Neural progenitor cell (in vitro differentiated cells): Measurements from ENCODE around the gene NKAIN1.

ENCODE experiments used
- EZH2 ChIP-seq: fragments of 200-600 bp; sonication (generic); IDR thresholded peaks from 2 replicates; pipeline ENCODE4 v1.6.1; 2017; ENCODE audit warnings: antibody characterized with exemption, mild to moderate bottlenecking, moderate library complexity
- EZH2phosphoT487 ChIP-seq: fragments of 200-600 bp; sonication (generic); IDR thresholded peaks from 2 replicates; pipeline ENCODE4 v1.6.1; 2017; ENCODE audit warnings: antibody characterized with exemption
- TF ChIP-seq, protein P1 (sequence below): fragments of 200-600 bp; sonication (generic); IDR thresholded peaks from 2 replicates; pipeline ENCODE4 v1.5.1; 2017; ENCODE audit warnings: antibody characterized with exemption, mild to moderate bottlenecking

DNA sequence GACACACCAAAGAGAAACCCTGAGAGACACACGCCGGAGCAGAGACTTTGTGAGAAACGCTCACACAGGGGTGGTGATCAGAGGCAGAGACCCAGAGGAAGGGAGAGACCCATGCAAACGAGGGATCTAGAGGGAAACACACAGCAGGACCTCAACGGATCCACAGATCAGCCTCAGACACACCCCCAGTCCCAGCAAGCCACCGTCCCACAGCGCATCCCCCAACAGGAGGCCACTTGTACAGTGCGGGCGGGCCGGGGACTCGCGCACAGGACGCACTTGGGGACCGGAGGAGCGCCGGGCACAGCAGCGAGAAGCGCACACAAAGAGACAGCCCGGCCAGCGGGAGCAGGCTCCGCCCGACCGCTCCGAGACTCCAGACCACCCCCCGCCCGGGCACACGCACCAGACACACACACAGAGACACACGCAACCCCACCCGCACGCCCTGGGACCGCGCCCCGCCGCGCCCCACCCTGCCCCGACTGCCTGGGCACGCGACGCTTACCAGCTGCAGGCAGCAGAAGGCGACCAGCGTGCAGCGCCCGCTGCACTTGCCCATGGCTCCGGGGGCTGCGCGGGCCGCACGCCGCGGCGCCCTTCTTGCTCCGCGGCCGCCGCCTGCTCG is 587 bp downstream of the NKAIN1 start:
- TF ChIP-seq EZH2: peak; percentile 42
- TF ChIP-seq EZH2phosphoT487: no peak
- TF ChIP-seq, protein P1, sequence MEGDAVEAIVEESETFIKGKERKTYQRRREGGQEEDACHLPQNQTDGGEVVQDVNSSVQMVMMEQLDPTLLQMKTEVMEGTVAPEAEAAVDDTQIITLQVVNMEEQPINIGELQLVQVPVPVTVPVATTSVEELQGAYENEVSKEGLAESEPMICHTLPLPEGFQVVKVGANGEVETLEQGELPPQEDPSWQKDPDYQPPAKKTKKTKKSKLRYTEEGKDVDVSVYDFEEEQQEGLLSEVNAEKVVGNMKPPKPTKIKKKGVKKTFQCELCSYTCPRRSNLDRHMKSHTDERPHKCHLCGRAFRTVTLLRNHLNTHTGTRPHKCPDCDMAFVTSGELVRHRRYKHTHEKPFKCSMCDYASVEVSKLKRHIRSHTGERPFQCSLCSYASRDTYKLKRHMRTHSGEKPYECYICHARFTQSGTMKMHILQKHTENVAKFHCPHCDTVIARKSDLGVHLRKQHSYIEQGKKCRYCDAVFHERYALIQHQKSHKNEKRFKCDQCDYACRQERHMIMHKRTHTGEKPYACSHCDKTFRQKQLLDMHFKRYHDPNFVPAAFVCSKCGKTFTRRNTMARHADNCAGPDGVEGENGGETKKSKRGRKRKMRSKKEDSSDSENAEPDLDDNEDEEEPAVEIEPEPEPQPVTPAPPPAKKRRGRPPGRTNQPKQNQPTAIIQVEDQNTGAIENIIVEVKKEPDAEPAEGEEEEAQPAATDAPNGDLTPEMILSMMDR: no peak
